RWPE1 (cell line): ENCODE data around the gene GLIS1.

ENCODE experiments used
- CTCF ChIA-PET: fragments of 350-600 bp; sonication (Branson Sonifier 250); formaldehyde crosslinking; extraction: SDS; loops from one replicate; lab custom pipeline; 2021; lab: Yijun Ruan, JAX
- POLR2A ChIA-PET: fragments of 400-600 bp; formaldehyde crosslinking; extraction: SDS; loops from one replicate; lab custom pipeline; 2020; ENCODE audit warnings: antibody characterized with exemption; ENCODE audit not compliant: low non-redundant PET; lab: Yijun Ruan, JAX
- DNase-seq: peaks from one replicate; pipeline ENCODE4 v3.0.0; 2012; ENCODE audit warnings: low spot score
- H3K27ac ChIP-seq: fragments of 450-650 bp; 2 replicates; pipeline ENCODE4 v1.5.1; 2017
- CTCF ChIP-seq: fragments of 450-650 bp; conservative IDR thresholded peaks from 2 replicates; pipeline ENCODE4 v1.5.1; 2017; ENCODE audit warnings: low read depth, mild to moderate bottlenecking

Gene GLIS1

GRCh38 chr1:53508056-53508990 lies 230.6 kb downstream of the GLIS1 start:
- no peak overlapping the region for H3K27ac ChIP-seq
- POLR2A ChIA-PET: no interaction called here
- DNase-seq: no peak
- CTCF ChIA-PET: no interaction called here
- no peak for TF ChIP-seq CTCF

GRCh38 chr1:53507116-53507820 lies 231.7 kb downstream of the GLIS1 start:
- no peak for DNase-seq
- POLR2A ChIA-PET: interaction anchor here (0.5 kb wide), 1 partner anchor 12 kb away, joined by 3 read pairs; no protein-coding TSS in a partner anchor
- no peak overlapping the region for H3K27ac ChIP-seq
- CTCF ChIA-PET: no interaction called here
- no peak for TF ChIP-seq CTCF

- no peak overlapping the region for H3K27ac ChIP-seq
- ChIA-PET CTCF (no interaction called here), POLR2A (interaction anchor here (0.5 kb wide), 1 partner anchor 11 kb away, joined by 3 read pairs; no protein-coding TSS in a partner anchor)
- no peak for TF ChIP-seq CTCF
- no peak for DNase-seq
Observed at GRCh38 chr1:53506355-53507050, 232.5 kb downstream of the GLIS1 start.

- TF ChIP-seq CTCF: no peak
Observed at GRCh38 chr1:53505891-53506290, 233.1 kb downstream of the GLIS1 start.

GRCh38 chr1:53505401-53505800 lies 233.6 kb downstream of the GLIS1 start:
- ChIA-PET POLR2A (no interaction called here), CTCF (no interaction called here)
- H3K27ac ChIP-seq: no peak overlapping the region
- no peak for DNase-seq
- no peak for TF ChIP-seq CTCF

More at GRCh38 chr1:53505891-53506290, 233.1 kb downstream of the GLIS1 start:
- no peak for DNase-seq
- no peak overlapping the region for H3K27ac ChIP-seq
- ChIA-PET CTCF (no interaction called here), POLR2A (no interaction called here)

- TF ChIP-seq CTCF: no peak
- H3K27ac ChIP-seq: no peak overlapping the region
- ChIA-PET CTCF (no interaction called here), POLR2A (no interaction called here)
- no peak for DNase-seq
Observed at GRCh38 chr1:53504901-53505300, 234.1 kb downstream of the GLIS1 start.
